RWPE2 (cell line): ENCODE data around the gene DYNLT2B.

ENCODE experiments used
- ATAC-seq: fragments of 200-7000 bp; cut with Tn5 transposase; 3 replicates; pipeline ENCODE4 v1.9.1; 2021; ENCODE audit warnings: low read depth
- DNase-seq: peaks from one replicate; pipeline ENCODE4 v3.0.0-alpha.2; 2020; ENCODE audit warnings: low spot score
- H3K27ac ChIP-seq: fragments of 450-650 bp; 2 replicates; pipeline ENCODE4 v1.5.1; 2017; ENCODE audit warnings: mild to moderate bottlenecking; ENCODE audit not compliant: poor library complexity, severe bottlenecking
- H3K27me3 ChIP-seq: fragments of 250-450 bp; sonication (Bioruptor Pico); 2 replicates; pipeline ENCODE4 v1.5.1; 2021; ENCODE audit warnings: mild to moderate bottlenecking, moderate library complexity; ENCODE audit not compliant: insufficient read depth, poor library complexity, severe bottlenecking
- H3K36me3 ChIP-seq: fragments of 250-450 bp; sonication (Bioruptor Pico); 2 replicates; pipeline ENCODE4 v1.5.1; 2020; ENCODE audit warnings: low read depth, mild to moderate bottlenecking, moderate library complexity
- H3K4me1 ChIP-seq: fragments of 250-450 bp; sonication (Bioruptor Pico); 2 replicates; pipeline ENCODE4 v1.5.1; 2021; ENCODE audit warnings: mild to moderate bottlenecking, moderate library complexity; ENCODE audit not compliant: insufficient read depth, poor library complexity, severe bottlenecking
- H3K4me3 ChIP-seq: fragments of 250-450 bp; sonication (Bioruptor Pico); 2 replicates; pipeline ENCODE4 v1.5.1; 2021; ENCODE audit warnings: mild to moderate bottlenecking, moderate library complexity; ENCODE audit not compliant: severe bottlenecking
- H3K9me3 ChIP-seq: fragments of 250-450 bp; sonication (Bioruptor Pico); 2 replicates; pipeline ENCODE4 v1.5.1; 2021; ENCODE audit warnings: mild to moderate bottlenecking, moderate library complexity; ENCODE audit not compliant: severe bottlenecking
- CTCF ChIP-seq: fragments of 450-650 bp; IDR thresholded peaks from one replicate; pipeline ENCODE4 v1.5.1; 2017; ENCODE audit warnings: mild to moderate bottlenecking, moderate library complexity; ENCODE audit not compliant: poor library complexity, severe bottlenecking

Gene DYNLT2B

GRCh38 chr3:196288141-196288460 lies 29.9 kb downstream of the DYNLT2B start:
- Histone ChIP-seq H3K4me1 (peaks cover 5% of the 10 kb centered on the region), H3K27ac (peak overlapping the region; percentile 83), H3K9me3 (no peaks in the 10 kb centered on the region), H3K27me3 (no peaks in the 10 kb centered on the region), H3K4me3 (peak overlapping the region; percentile 57), H3K36me3 (0 out of 2 replicates have a peak, but pooled peaks cover 4% of the 10 kb centered on the region)
- no peak for TF ChIP-seq CTCF
- ATAC-seq = no peak
- DNase-seq = no peak

- TF ChIP-seq CTCF = no peak
Measured at GRCh38 chr3:196287440-196288140, 30.4 kb downstream of the DYNLT2B start, which contains the start of gene PCYT1A. TSS of gene PCYT1A (minus strand) at chr3:196287726. CDS start at chr3:196270531, 17,195 bp downstream.

GRCh38 chr3:196287090-196287439 lies 31.0 kb downstream of the DYNLT2B start:
- Histone ChIP-seq H3K9me3 (no peaks in the 10 kb centered on the region), H3K27me3 (no peaks in the 10 kb centered on the region), H3K4me1 (peaks cover 5% of the 10 kb centered on the region), H3K27ac (peak overlapping the region; percentile 83), H3K4me3 (peak overlapping the region; percentile 57), H3K36me3 (0 out of 2 replicates have a peak, but pooled peaks cover 8% of the 10 kb centered on the region)
- peak; percentile 6; the same call in 1 of the 3 replicates for ATAC-seq
- TF ChIP-seq CTCF = peak; percentile 7
- no peak for DNase-seq

More at GRCh38 chr3:196287440-196288140, 30.4 kb downstream of the DYNLT2B start, which contains the start of gene PCYT1A:
- peak; percentile 94 for ATAC-seq
- Histone ChIP-seq H3K4me3 (peak within 1 kb of the TSS; percentile 57), H3K4me1 (peaks cover 5% of the 10 kb centered on the region), H3K9me3 (no peaks in the 10 kb centered on the region), H3K27me3 (no peaks in the 10 kb centered on the region), H3K36me3 (0 out of 2 replicates have a peak, but pooled peaks cover 4% of the 10 kb centered on the region), H3K27ac (peak within 1 kb of the TSS; percentile 83)
- peak; percentile 92 for DNase-seq

- H3K27ac ChIP-seq = no peak overlapping the region
- H3K4me1 ChIP-seq = peaks cover 13% of the 10 kb centered on the region
- DNase-seq (no peak), ATAC-seq (no peak)
- 0 out of 2 replicates have a peak, but pooled peaks cover 10% of the 10 kb centered on the region for H3K36me3 ChIP-seq
- no peaks in the 10 kb centered on the region for H3K27me3 ChIP-seq
- TF ChIP-seq CTCF = no peak
- no peak overlapping the region for H3K4me3 ChIP-seq
- H3K9me3 ChIP-seq = no peaks in the 10 kb centered on the region
Measured at GRCh38 chr3:196284396-196284795, 33.6 kb downstream of the DYNLT2B start.

- DNase-seq (no peak), ATAC-seq (no peak)
- Histone ChIP-seq H3K27me3 (no peaks in the 10 kb centered on the region), H3K4me3 (no peak overlapping the region), H3K27ac (peak overlapping the region; percentile 89), H3K9me3 (no peaks in the 10 kb centered on the region), H3K36me3 (0 out of 2 replicates have a peak, but pooled peaks cover 10% of the 10 kb centered on the region), H3K4me1 (peaks cover 23% of the 10 kb centered on the region)
- no peak for TF ChIP-seq CTCF
Measured at GRCh38 chr3:196281962-196282361, 36.1 kb downstream of the DYNLT2B start.
